Stimulated activated CD4-positive, alpha-beta T cell treated with anti-CD3 and anti-CD28 coated beads, Interleukin-1b, Interleukin-23, amount 100 ng/mL, for 1 hour (primary cell): ENCODE measurements around the gene DDI2.

Experiments
- DNase-seq, 2 donors: peaks; one replicate each; pipeline ENCODE4 v3.0.0-alpha.2; 2020; ENCODE audit warnings: low read depth in 2 of 2

Gene DDI2

DNA sequence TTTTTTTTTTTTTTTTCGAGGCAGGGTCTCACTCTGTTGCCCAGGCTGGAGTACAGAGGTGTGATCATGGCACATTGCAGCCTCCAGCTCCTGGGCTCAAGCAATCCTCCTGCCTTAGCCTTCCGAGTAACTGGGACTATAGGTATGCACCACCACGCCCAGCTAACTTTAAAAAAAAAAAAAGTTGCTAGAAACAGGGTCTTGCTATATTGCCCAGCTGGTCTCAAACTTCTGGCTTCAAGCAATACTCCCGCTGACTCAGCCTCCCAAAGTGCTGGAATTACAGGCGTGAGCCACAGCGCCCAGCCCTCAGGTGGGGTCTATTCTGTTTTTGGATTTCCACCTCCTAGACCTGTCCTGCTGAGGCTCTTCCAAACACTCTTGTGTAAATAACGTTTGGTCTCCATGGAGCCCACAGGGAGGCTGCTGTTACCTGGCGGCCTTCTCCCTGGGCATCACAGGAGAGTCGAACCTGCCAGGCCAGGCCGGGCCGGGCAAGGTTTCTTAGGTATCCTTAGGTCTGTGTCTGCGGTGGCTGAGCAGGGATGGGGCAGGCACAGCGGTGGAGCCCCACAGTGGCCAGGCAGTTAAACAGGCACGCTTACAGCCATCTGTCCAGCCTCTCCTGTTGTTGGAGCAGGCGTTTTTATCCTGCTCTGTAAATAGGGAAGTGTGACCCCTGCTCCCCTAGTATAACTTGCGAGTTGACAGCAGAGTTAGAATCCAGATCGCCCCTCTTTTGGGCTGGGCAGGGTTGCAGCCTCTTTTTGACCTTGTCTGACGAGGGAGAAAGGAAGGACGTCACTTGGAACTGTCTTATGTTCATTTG is 85.7 kb downstream of the DDI2 start:
- DNase-seq = no peak

GRCh38 chr1:15703562-15703961 is 86.3 kb downstream of the DDI2 start:
- no peak for DNase-seq

DNA sequence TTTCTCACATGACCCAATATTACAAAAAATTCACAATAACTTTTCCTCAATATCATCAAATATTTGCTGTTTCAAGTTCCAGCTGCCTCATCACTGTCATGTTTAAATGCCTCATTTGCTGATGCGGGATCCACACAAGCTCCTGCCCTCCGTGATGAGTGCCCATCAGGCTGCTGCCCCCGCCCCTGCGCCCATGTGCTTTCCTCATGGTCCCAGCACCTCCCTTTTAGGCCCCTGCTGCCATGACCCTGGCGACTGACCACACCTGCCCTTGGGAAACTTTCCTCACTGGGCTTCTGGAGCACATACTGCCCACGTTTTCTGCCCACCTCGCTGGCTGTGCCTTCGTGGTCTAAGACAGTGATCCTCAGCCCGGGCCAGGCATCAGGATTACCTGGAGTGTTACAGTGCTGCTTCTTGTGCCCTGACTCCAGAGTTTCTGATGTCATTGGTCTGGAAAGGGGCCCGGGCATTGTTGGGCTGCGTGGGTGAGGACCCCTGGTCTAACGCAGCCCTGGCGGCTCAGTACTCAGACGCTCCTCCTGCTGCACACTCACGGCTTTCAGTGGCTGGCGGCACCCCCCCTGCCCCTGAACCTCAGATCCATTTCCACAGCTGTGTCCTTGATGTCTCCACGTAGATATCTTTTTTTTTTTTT is 87.4 kb downstream of the DDI2 start:
- DNase-seq = no peak

DNA sequence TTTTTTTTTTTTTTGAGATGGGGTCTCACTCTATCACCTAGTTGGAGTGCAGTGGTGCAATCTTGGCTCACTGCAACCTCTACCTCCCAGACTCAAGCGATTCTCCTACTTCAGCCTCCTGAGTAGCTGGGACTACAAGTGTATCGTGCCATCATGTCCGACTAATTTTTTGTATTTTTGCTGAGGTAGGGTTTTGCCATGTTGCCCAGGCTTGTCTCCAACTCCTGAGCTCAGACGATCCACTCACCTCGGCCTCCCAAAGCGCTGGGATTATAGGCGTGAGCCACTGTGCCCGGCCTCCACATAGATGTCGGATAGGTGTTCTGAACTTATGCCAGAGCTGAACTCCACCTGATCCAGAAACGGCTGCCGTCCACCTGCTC is 87.9 kb downstream of the DDI2 start:
- DNase-seq = no peak

- DNase-seq = no peak
Observed at GRCh38 chr1:15706751-15707150, 89.5 kb downstream of the DDI2 start.

- no peak for DNase-seq
Observed at GRCh38 chr1:15707239-15707925, 90.1 kb downstream of the DDI2 start.

- DNase-seq = no peak
Observed at GRCh38 chr1:15708486-15709137, 91.4 kb downstream of the DDI2 start.

DNA sequence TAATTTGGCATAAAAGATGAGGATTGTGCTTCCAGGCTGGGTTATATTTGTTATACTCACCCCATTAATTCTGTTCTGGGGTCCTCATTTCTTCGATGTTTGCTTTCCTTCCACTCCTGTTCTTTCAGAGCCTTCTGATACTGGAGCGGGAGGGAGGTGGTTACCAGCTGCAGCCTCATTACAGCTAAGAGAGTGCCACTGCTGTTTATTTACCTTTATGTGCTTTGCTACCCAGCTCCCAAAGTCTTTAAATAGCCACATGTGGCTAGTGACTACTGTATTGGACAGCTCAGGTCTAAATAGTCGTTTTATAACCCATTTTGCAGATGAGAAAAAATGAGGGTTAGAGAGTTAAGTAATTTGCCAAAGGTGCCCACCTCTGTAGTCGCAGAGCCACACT is 92.0 kb downstream of the DDI2 start:
- DNase-seq = no peak

- no peak for DNase-seq
Observed at GRCh38 chr1:15712168-15712567, 94.9 kb downstream of the DDI2 start.

DNA sequence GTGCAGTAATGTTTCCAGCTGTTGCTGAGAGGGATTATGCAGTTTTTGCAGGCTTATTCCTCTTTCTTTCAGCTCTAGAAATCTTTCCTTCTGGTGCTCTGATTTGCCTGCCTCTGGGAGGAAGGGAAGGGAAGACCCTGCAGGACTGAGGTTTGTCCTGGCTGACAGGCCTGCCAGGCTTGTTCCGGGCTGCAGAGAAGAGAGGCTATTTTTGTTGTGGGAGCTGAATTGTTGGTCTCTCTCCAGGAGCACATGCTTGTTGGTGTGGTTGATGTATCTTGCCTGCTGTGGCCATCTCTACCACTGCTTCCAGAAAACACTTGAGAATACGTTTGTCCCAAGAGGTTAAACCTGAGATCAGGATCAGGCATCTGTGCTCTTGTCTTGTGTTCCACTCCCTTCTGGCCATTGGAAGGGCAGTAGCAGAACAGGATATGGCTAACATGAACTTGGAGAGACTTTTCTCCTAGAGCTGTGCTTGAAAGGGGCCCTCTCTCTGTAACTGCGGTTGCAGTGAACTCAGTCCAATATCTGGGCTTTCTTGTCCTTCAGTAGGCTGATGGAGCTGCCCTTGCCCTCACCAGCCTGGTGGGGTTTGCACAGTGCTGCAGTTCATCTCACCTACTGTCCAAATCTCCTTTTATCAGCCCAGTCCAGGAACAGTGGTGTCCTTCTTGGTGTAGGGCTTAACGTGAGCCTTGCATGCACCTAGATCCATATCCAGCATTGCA is 97.3 kb downstream of the DDI2 start:
- no peak for DNase-seq

DNA sequence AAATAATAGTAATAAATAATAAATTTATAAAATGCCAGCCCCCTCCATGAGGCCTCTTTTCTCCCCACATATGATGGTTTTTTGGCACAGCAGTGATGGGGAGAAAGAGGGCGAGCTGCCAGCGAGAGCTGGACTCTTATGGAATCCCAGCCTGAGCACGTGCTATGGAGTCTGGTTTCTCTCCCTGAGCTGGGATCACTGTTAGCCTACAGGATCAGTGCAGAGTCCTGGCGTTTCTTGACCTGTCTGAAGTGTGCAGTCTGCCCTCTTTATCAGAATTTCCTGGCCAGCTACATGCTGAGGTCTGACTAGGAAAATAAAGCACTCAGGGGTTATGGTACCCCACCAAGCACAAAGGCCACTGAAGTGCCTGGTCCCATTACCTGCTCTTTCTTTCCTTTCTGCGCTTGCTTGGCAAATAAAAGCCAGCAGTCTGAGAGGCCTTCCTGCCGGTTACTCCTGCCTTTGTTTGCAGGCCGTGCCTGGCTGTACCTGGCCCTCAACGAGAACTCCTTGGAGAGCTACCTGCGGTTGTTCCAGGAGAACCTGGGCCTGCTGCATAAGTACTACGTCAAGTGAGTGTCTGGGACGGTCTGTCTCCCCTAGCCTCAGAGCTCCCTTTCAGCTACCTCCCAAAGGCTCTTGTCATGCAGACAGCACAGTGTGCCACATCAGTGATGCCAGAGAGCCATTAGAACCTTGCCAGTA is 100.3 kb downstream of the DDI2 start:
- DNase-seq = no peak

DNA sequence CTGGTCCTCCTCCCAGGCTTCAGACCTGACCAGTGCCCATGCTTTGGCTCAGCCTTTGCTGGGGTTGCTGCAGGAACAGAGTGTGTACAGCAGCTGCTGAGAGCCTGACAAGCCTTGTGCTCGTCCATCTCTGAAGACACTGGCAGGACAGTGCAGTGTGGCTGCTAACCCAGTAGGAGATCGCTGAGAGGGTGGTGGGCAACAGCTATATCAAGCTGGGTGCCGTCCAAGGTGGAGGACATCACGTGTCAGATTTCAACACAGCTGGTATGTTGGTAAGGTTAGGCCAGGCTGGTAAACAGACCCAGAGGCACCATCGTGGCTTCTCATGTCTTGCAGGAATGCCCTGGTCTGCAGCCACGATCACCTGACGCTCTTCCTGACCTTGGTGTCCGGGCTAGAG is 100.9 kb downstream of the DDI2 start:
- no peak for DNase-seq
